ENCODE results near the gene GHR. TPM values are rescaled to one million over a fixed set of nuclear protein-coding genes. Genes with fewer than 3 reads are reported as not detected.

GHR gene
- total RNA-seq, 1 donor from 2014 or later: 6.4 TPM

- no peak overlapping the region for H3K4me3 ChIP-seq
- no peaks in the 10 kb centered on the region for H3K9me3 ChIP-seq
- H3K27me3 ChIP-seq: no peaks in the 10 kb centered on the region
- intact Hi-C loops (cut with DNase I): no loop called here
- no peak for DNase-seq (ENCODE audit: low spot score in 2 of 2)
- no peak overlapping the region for H3K27ac ChIP-seq
- TF ChIP-seq CTCF (IDR thresholded peaks at IDR 0.05): no peak
- H3K36me3 ChIP-seq: no peaks in the 10 kb centered on the region
- peaks cover 0 to 5% of the 10 kb centered on the region in 2 donors for H3K4me1 ChIP-seq
These were observed 97.7 kb downstream of the GHR start for GRCh38 chr5:42520957-42521356.

GRCh38 chr5:42521406-42521805 lies 98.2 kb downstream of the GHR start:
- H3K9me3 ChIP-seq: no peaks in the 10 kb centered on the region
- no peaks in the 10 kb centered on the region for H3K36me3 ChIP-seq
- peaks cover 0 to 5% of the 10 kb centered on the region in 2 donors for H3K4me1 ChIP-seq
- TF ChIP-seq CTCF (IDR thresholded peaks at IDR 0.05): no peak
- intact Hi-C loops (cut with DNase I): no loop called here
- H3K27ac ChIP-seq: no peak overlapping the region
- no peak for DNase-seq (ENCODE audit: low spot score in 2 of 2)
- no peak overlapping the region for H3K4me3 ChIP-seq
- no peaks in the 10 kb centered on the region for H3K27me3 ChIP-seq

GRCh38 chr5:42522783-42523182 lies 99.5 kb downstream of the GHR start:
- DNase-seq (ENCODE audit: low spot score in 2 of 2): no peak
- H3K36me3 ChIP-seq: no peaks in the 10 kb centered on the region
- intact Hi-C loops (cut with DNase I): no loop called here
- H3K9me3 ChIP-seq: no peaks in the 10 kb centered on the region
- TF ChIP-seq CTCF (IDR thresholded peaks at IDR 0.05): no peak
- H3K4me1 ChIP-seq: peaks cover 0 to 5% of the 10 kb centered on the region in 2 donors
- no peak overlapping the region for H3K27ac ChIP-seq
- H3K27me3 ChIP-seq: no peaks in the 10 kb centered on the region
- H3K4me3 ChIP-seq: no peak overlapping the region

GRCh38 chr5:42526179-42526578 lies 102.9 kb downstream of the GHR start:
- intact Hi-C loops (cut with DNase I): no loop called here
- H3K27ac ChIP-seq: no peak overlapping the region
- no peaks in the 10 kb centered on the region for H3K4me1 ChIP-seq
- no peak for DNase-seq (ENCODE audit: low spot score in 2 of 2)
- no peak overlapping the region for H3K4me3 ChIP-seq
- H3K27me3 ChIP-seq: no peaks in the 10 kb centered on the region
- no peaks in the 10 kb centered on the region for H3K36me3 ChIP-seq
- H3K9me3 ChIP-seq: no peaks in the 10 kb centered on the region
- no peak for TF ChIP-seq CTCF (IDR thresholded peaks at IDR 0.05)

- H3K27ac ChIP-seq: no peak overlapping the region
- intact Hi-C loops (cut with DNase I): no loop called here
- no peaks in the 10 kb centered on the region for H3K27me3 ChIP-seq
These were observed 108.4 kb downstream of the GHR start for GRCh38 chr5:42531611-42532010.

More at GRCh38 chr5:42531611-42532010, 108.4 kb downstream of the GHR start:
- Histone ChIP-seq H3K9me3 (peaks cover 0 to 13% of the 10 kb centered on the region in 2 donors), H3K36me3 (no peaks in the 10 kb centered on the region), H3K4me3 (no peak overlapping the region), H3K4me1 (no peaks in the 10 kb centered on the region)
- no peak for DNase-seq (ENCODE audit: low spot score in 2 of 2)
- no peak for TF ChIP-seq CTCF (IDR thresholded peaks at IDR 0.05)

Measured in ascending aorta (tissue), 2 donors.